Measurements from ENCODE around the gene RPL4. TPM values are rescaled to one million over a fixed set of nuclear protein-coding genes. Genes with fewer than 3 reads are reported as not detected.

The RPL4 gene
- total and polyA plus RNA-seq, 9 of the 15 experiments (the other 6 are each of a cell fraction or from before 2014, with no cell fraction given) = 2,055 to 7,760 (median 5,069) TPM

- TF ChIP-seq ZNF592 (IDR thresholded peaks at IDR 0.05) (peak; percentile 66; the same call in 1 of the 2 replicates), ZNF436 (CRISPR knock-in tag; IDR thresholded peaks at IDR 0.05) (no peak; the same call in 1 of the 2 replicates), NONO (IDR thresholded peaks at IDR 0.05; ENCODE audit: low read depth in 2 of 2, low read length in 1 of 2) (0 out of 4 replicates have a peak, but pooled peaks of 1 of the 2 experiments have one; percentile 49), ARID4B (CRISPR knock-in tag; IDR thresholded peaks at IDR 0.05) (peak; percentile 97), ELK3 (CRISPR knock-in tag; IDR thresholded peaks at IDR 0.05) (no peak), CEBPG (CRISPR knock-in tag; IDR thresholded peaks at IDR 0.05) (peak; percentile 58; the same call in 1 of the 2 replicates), CEBPG (tag; conservative IDR thresholded peaks at IDR 0.05 in 1 of 2, IDR thresholded peaks at IDR 0.05 in 1 of 2) (peak; percentile 15 to 74; a peak in 2 of 4 replicates)
Measured at GRCh38 chr15:66497502-66498455, 6.9 kb downstream of the RPL4 start, which contains the start of gene SNAPC5 (continued).
